K562 (cell line): ENCODE results near the gene CTDSPL2. TPM values are rescaled to one million over a fixed set of nuclear protein-coding genes. Genes with fewer than 3 reads are reported as not detected.

Source experiments
- ILF3 ChIP-seq: fragments of 450-650 bp; IDR thresholded peaks from 2 replicates; pipeline ENCODE4 v1.6.1; 2018; ENCODE audit warnings: antibody characterized with exemption, mild to moderate bottlenecking, moderate library complexity, borderline replicate concordance
- NFE2L1 ChIP-seq: fragments of 450-650 bp; IDR thresholded peaks from 2 replicates; pipeline ENCODE4 v1.6.1; 2016; ENCODE audit warnings: missing genetic modification characterization, low read depth, mild to moderate bottlenecking, missing compliant biosample characterization, moderate library complexity, borderline replicate concordance
- RAD21 ChIP-seq, 2 experiments: fragments of 250-450 bp in 1 of 2; fragments of 450-650 bp in 1 of 2; sonication (Bioruptor Pico) in 1 of 2; formaldehyde crosslinking in 1 of 2; IDR thresholded peaks in 1 of 2; conservative IDR thresholded peaks in 1 of 2; 2 replicates each; pipeline versions ENCODE4 v1.4.0 to v1.8.0; 2020 to 2022; ENCODE audit warnings: mild to moderate bottlenecking in 2 of 2, moderate library complexity in 1 of 2
- RBM25 ChIP-seq: fragments of 200-400 bp; formaldehyde crosslinking; IDR thresholded peaks from 2 replicates; pipeline ENCODE4 v1.6.1; 2018; ENCODE audit warnings: low read length, low read depth, moderate library complexity; ENCODE audit not compliant: severe bottlenecking
- RCOR1 ChIP-seq, 2 experiments: IDR thresholded peaks; 2 replicates each; pipeline ENCODE4 v1.6.1; 2012; ENCODE audit warnings: low read depth in 2 of 2, low read length in 2 of 2, borderline replicate concordance in 1 of 2, improper control_type of control experiment in 1 of 2
- RHOXF2B ChIP-seq: fragments of 250-450 bp; sonication (Bioruptor Pico); conservative IDR thresholded peaks from 2 replicates; pipeline ENCODE4 v1.5.1; 2021
- THRA ChIP-seq: fragments of 450-650 bp; IDR thresholded peaks from 2 replicates; pipeline ENCODE4 v1.6.1; 2017; ENCODE audit warnings: mild to moderate bottlenecking, moderate library complexity
- ZC3H8 ChIP-seq: fragments of 450-650 bp; IDR thresholded peaks from 2 replicates; pipeline ENCODE4 v1.6.1; 2017
- ZNF431 ChIP-seq: sonication (generic); formaldehyde crosslinking; IDR thresholded peaks from 2 replicates; pipeline ENCODE4 v1.8.0; 2022; ENCODE audit warnings: mild to moderate bottlenecking, missing genetic modification reagents
- ZNF436 ChIP-seq: fragments of 250-450, 450-650 bp; sonication (Bioruptor Pico); formaldehyde crosslinking; IDR thresholded peaks from 2 replicates; pipeline ENCODE4 v1.7.0; 2020; ENCODE audit warnings: mild to moderate bottlenecking
- ZNF507 ChIP-seq: conservative IDR thresholded peaks from 2 replicates; pipeline ENCODE4 v1.6.1; 2017; ENCODE audit warnings: missing genetic modification characterization, missing compliant biosample characterization
- polyA plus RNA-seq, 8 experiments: library from polyadenylated mRNA; depleted of rRNA in 4 of 8; stranded (reverse) in 5 of 8; unstranded in 3 of 8; fragments of >200 nt; fragmentation: Nextera tagmentation in 2 of 8; fragmentation: Illumina TruSeq in 1 of 8; extraction: Ambion mirVana in 2 of 8; extraction: Trizol in 1 of 8; gene quantifications; 2 replicates each; pipeline versions ENCODE4 v1.2.1 to v1.2.3, GENCODE V29; 2011 to 2014; ENCODE audit warnings: inconsistent platforms in 1 of 8, missing spikeins in 1 of 8
- total RNA-seq, 7 experiments: library from RNA; depleted of rRNA in 6 of 7; stranded (reverse); fragments of >200 nt in 6 of 7; fragmentation: Illumina TruSeq in 2 of 7; extraction: Trizol in 2 of 7; gene quantifications; 2 replicates each; pipeline versions ENCODE4 v1.2.1 to v1.2.3, GENCODE V29; 2011 to 2021; ENCODE audit warnings: low replicate concordance in 1 of 7

Gene CTDSPL2
- total and polyA plus RNA-seq, 9 of the 15 experiments (the other 6 are each of a cell fraction or from before 2014, with no cell fraction given) = 16.8 to 79.0 (median 53.1) TPM

- no peak for TF ChIP-seq RHOXF2B (CRISPR knock-in tag)
- no peak for TF ChIP-seq THRA
- no peak for TF ChIP-seq ZNF431 (CRISPR knock-in tag)
- no peak for TF ChIP-seq NFE2L1
- no peak for TF ChIP-seq ZC3H8
- no peak for TF ChIP-seq ZNF436 (CRISPR knock-in tag)
- peak in 1 of 2 experiments; percentile 23; a peak in 1 of 4 replicates for TF ChIP-seq RCOR1 (IDR thresholded peaks at IDR 0.05; ENCODE audit: borderline replicate concordance in 1 of 2, low read depth in 2 of 2, low read length in 2 of 2)
- TF ChIP-seq RAD21 (CRISPR knock-in tag; conservative IDR thresholded peaks at IDR 0.05 in 1 of 2, IDR thresholded peaks at IDR 0.05 in 1 of 2) = peak in 1 of 2 experiments; percentile 0; a peak in 1 of 4 replicates
- no peak for TF ChIP-seq RBM25
- no peak for TF ChIP-seq ZNF507 (tag)
- no peak for TF ChIP-seq ILF3
Measured at GRCh38 chr15:44441095-44441501, 13.7 kb downstream of the CTDSPL2 start (continued).
